Mucosa of descending colon (tissue), 3 donors: ENCODE results near the gene GSC2. TPM values are rescaled to one million over a fixed set of nuclear protein-coding genes. Genes with fewer than 3 reads are reported as not detected.

Experiments
- ATAC-seq: fragments of 200-7000 bp; cut with Tn5 transposase; one replicate; pipeline ENCODE4 v1.9.1; 2020; ENCODE audit warnings: mild to moderate bottlenecking, moderate library complexity
- DNase-seq, 3 donors: peaks; one replicate each; pipeline ENCODE4 v3.0.0-alpha.2; 2020
- H3K36me3 ChIP-seq: fragments of 200-600 bp; one replicate; pipeline ENCODE4 v1.8.0; 2021; ENCODE audit warnings: low read depth, mild to moderate bottlenecking
- H3K4me1 ChIP-seq: fragments of 200-600 bp; one replicate; pipeline ENCODE4 v1.8.0; 2021; ENCODE audit warnings: low read depth, mild to moderate bottlenecking
- H3K4me3 ChIP-seq: fragments of 200-600 bp; one replicate; pipeline ENCODE4 v1.8.0; 2021; ENCODE audit warnings: mild to moderate bottlenecking
- H3K9me3 ChIP-seq: fragments of 200-600 bp; one replicate; pipeline ENCODE4 v1.8.0; 2021; ENCODE audit warnings: mild to moderate bottlenecking
- intact Hi-C, 2 donors: fragments of 100-400 bp; cut with DNase I in 1 of 2; cut with micrococcal nuclease in 1 of 2; formaldehyde crosslinking; loops; one replicate each; pipeline versions ENCODE4 v1.11.0 to v1.11.1; 2022; cut with DNase I, micrococcal nuclease
- total RNA-seq, 3 donors: library from RNA; stranded (reverse); fragmentation: NEBNext Ultra II Directional in 2 of 3; extraction: Animal tissue kit (Norgen Biotek cat#: 25700) in 2 of 3; gene quantifications; one replicate each; pipeline versions ENCODE4 v1.2.1 to v1.2.4, GENCODE V29; 2021 to 2023
- TF ChIP-seq, protein P1 (sequence below): fragments of 200-600 bp; IDR thresholded peaks from one replicate; pipeline ENCODE4 v1.8.0; 2022; ENCODE audit warnings: antibody characterized with exemption, mild to moderate bottlenecking
- donor health status: DM: no; HTN: no; CAD: no; lungs with moderate emphysema.
- donor health status: DM: no; HTN: no; CAD: no.
- donor health status: DM: no; HTN: yes; CAD: no.

Gene GSC2
- total RNA-seq, 3 donors from 2014 or later, result not detected

DNA sequence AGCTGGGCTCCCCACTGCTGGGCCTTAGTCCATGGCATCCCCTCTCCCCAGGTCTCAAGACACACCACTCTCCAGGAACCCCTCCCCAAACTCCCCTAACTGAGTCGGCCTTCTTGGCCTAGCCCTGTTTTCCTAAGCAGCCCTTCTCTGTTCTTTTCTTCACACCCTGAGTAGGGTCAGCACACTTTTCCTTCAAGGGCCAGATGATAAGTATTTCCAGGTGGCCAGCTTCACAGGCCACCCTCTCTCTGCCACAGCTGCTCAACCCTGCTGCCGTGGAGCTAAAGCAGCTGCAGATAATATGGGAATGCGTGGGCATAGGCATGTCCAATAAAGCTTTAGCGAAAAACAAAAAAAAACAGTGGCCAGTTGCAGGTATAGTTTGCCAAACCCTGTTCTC is 51.9 kb downstream of the GSC2 start:
- Histone ChIP-seq H3K4me3 (no peak overlapping the region), H3K9me3 (no peaks in the 10 kb centered on the region), H3K4me1 (no peaks in the 10 kb centered on the region), H3K36me3 (no peaks in the 10 kb centered on the region)
- ATAC-seq, result no peak
- intact Hi-C loops, result no loop called here
- no peak for DNase-seq
- TF ChIP-seq, protein P1, sequence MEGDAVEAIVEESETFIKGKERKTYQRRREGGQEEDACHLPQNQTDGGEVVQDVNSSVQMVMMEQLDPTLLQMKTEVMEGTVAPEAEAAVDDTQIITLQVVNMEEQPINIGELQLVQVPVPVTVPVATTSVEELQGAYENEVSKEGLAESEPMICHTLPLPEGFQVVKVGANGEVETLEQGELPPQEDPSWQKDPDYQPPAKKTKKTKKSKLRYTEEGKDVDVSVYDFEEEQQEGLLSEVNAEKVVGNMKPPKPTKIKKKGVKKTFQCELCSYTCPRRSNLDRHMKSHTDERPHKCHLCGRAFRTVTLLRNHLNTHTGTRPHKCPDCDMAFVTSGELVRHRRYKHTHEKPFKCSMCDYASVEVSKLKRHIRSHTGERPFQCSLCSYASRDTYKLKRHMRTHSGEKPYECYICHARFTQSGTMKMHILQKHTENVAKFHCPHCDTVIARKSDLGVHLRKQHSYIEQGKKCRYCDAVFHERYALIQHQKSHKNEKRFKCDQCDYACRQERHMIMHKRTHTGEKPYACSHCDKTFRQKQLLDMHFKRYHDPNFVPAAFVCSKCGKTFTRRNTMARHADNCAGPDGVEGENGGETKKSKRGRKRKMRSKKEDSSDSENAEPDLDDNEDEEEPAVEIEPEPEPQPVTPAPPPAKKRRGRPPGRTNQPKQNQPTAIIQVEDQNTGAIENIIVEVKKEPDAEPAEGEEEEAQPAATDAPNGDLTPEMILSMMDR, result no peak

DNA sequence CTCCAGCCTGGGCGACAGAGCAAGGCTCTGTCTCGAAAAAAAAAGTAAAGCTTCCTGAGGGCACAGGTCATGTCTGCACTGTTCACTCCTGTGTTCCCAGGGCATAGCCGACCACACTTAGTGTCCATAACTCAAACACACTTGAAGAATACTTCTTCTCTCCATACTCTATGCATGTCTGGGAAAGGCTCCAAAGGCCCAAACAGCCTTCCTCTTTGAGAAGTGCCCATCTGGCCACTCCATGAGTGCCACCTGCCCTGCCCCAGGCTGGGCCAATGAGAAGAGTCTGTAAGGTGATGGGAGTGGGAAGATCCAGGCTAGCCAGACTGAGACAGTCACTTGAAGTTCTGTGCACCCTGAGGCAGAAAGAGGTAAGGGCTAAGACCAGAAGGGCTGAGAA is 52.6 kb downstream of the GSC2 start:
- H3K4me1 ChIP-seq, result no peaks in the 10 kb centered on the region
- TF ChIP-seq, protein P1, result no peak
- ATAC-seq (no peak), DNase-seq (no peak)
- intact Hi-C loops, result no loop called here
- H3K36me3 ChIP-seq, result no peaks in the 10 kb centered on the region
- no peak overlapping the region for H3K4me3 ChIP-seq
- no peaks in the 10 kb centered on the region for H3K9me3 ChIP-seq

Other genes with a start within 250 kb of the GSC2 start
- gene DGCR6, start 244.0 kb downstream of the GSC2 start, total RNA-seq, result 1 to 10 TPM in 1 of 3 donors, under 1 TPM in 2; 0.39 to 1.7 (median 0.55) TPM
- 1 to 10 TPM; 4.9 to 7.5 (median 5.3) TPM for gene PRODH, start 214.0 kb downstream of the GSC2 start, total RNA-seq
- 100 to 1,000 TPM in 1 of 3 donors, 10 to 100 TPM in 2; 68.4 to 100 (median 79.8) TPM for gene DGCR2, start 27.9 kb downstream of the GSC2 start, total RNA-seq
- gene TSSK2, start 19.0 kb downstream of the GSC2 start, total RNA-seq, result not detected
- gene ESS2, start 5.6 kb downstream of the GSC2 start, total RNA-seq, result 10 to 100 TPM; 10.2 to 18.1 (median 11.0) TPM
- gene SLC25A1, start 28.4 kb upstream of the GSC2 start, total RNA-seq, result 100 to 1,000 TPM in 2 of 3 donors, 10 to 100 TPM in 1; 88.3 to 165 (median 135) TPM
- gene CLTCL1, start 141.4 kb upstream of the GSC2 start, total RNA-seq, result 1 to 10 TPM; 3.0 to 5.9 (median 5.7) TPM